BLaER1 treated with 17β-estradiol and CSF1 and Interleukin-3, amounts not matched to agents 10 nM and 100 nM (cell line): ENCODE data around the gene ERBB2.

Experiments
- H3K27ac ChIP-seq, 11 experiments: shearing (Covaris generic); formaldehyde crosslinking; 2 replicates each; pipeline ENCODE4 v1.8.1; 2022
- H3K27me3 ChIP-seq, 11 experiments: shearing (Covaris generic); formaldehyde crosslinking; 2 replicates each; pipeline ENCODE4 v1.8.1; 2022
- H3K36me3 ChIP-seq, 11 experiments: shearing (Covaris generic); formaldehyde crosslinking; 2 replicates each; pipeline ENCODE4 v1.8.1; 2022
- H3K4me1 ChIP-seq, 10 experiments: shearing (Covaris generic); formaldehyde crosslinking; 2 replicates each; pipeline ENCODE4 v1.8.1; 2022
- H3K4me2 ChIP-seq, 11 experiments: shearing (Covaris generic); formaldehyde crosslinking; 2 replicates each; pipeline ENCODE4 v1.8.1; 2022
- H3K4me3 ChIP-seq, 10 experiments: shearing (Covaris generic); formaldehyde crosslinking; 2 replicates each; pipeline ENCODE4 v1.8.1; 2022
- H3K9ac ChIP-seq, 11 experiments: shearing (Covaris generic); formaldehyde crosslinking; 2 replicates each; pipeline ENCODE4 v1.8.1; 2022
- H3K9me3 ChIP-seq, 11 experiments: shearing (Covaris generic); formaldehyde crosslinking; replicated peaks in 1 of 11; 2 replicates each; pipeline ENCODE4 v1.8.1; 2022
- H4K20me1 ChIP-seq, 11 experiments: shearing (Covaris generic); formaldehyde crosslinking; 2 replicates each; pipeline ENCODE4 v1.8.1; 2022
- Cebpa-rat ChIP-seq, 11 experiments: shearing (Covaris generic); IDR thresholded peaks; 2 replicates each; pipeline ENCODE4 v1.8.1; 2022

Gene ERBB2

GRCh38 chr17:39658760-39659159 lies 41.1 kb upstream of the ERBB2 start:
- peaks cover 31 to 91% (median 62%) of the 10 kb centered on the region in 11 experiments; a peak in 21 of 22 replicates for H4K20me1 ChIP-seq
- no peaks in the 10 kb centered on the region for H3K9me3 ChIP-seq
- TF ChIP-seq Cebpa-rat (IDR thresholded peaks at IDR 0.05): no peak
- no peak overlapping the region for H3K4me3 ChIP-seq
- H3K36me3 ChIP-seq: peaks cover 21 to 84% (median 59%) of the 10 kb centered on the region in 11 experiments
- peak overlapping the region; percentile 69 to 99 (median 93) for H3K4me2 ChIP-seq
- peaks cover 49 to 73% (median 62%) of the 10 kb centered on the region in 10 experiments for H3K4me1 ChIP-seq
- peak overlapping the region in 8 of 11 experiments; percentile 29 to 83 (median 75); a peak in 11 of 22 replicates for H3K27ac ChIP-seq
- H3K9ac ChIP-seq: peak overlapping the region in 9 of 11 experiments; percentile 7 to 70 (median 45); a peak in 10 of 22 replicates
- no peaks in the 10 kb centered on the region for H3K27me3 ChIP-seq

- TF ChIP-seq Cebpa-rat (IDR thresholded peaks at IDR 0.05): no peak
- H3K4me2 ChIP-seq: peak overlapping the region; percentile 69 to 99 (median 93)
- H3K4me1 ChIP-seq: peaks cover 49 to 80% (median 68%) of the 10 kb centered on the region in 10 experiments
- peaks cover 25 to 91% (median 62%) of the 10 kb centered on the region in 11 experiments; a peak in 21 of 22 replicates for H4K20me1 ChIP-seq
- H3K9me3 ChIP-seq: no peaks in the 10 kb centered on the region
- H3K4me3 ChIP-seq: peak overlapping the region in 7 of 10 experiments; percentile 22 to 57 (median 44); a peak in 13 of 20 replicates
- peaks cover 21 to 83% (median 52%) of the 10 kb centered on the region in 11 experiments for H3K36me3 ChIP-seq
- peak overlapping the region; percentile 30 to 83 (median 74); a peak in 20 of 22 replicates for H3K27ac ChIP-seq
- H3K9ac ChIP-seq: peak overlapping the region; percentile 9 to 74 (median 65); a peak in 19 of 22 replicates
- no peaks in the 10 kb centered on the region for H3K27me3 ChIP-seq
Observed at GRCh38 chr17:39659279-39660010, 40.4 kb upstream of the ERBB2 start.

DNA sequence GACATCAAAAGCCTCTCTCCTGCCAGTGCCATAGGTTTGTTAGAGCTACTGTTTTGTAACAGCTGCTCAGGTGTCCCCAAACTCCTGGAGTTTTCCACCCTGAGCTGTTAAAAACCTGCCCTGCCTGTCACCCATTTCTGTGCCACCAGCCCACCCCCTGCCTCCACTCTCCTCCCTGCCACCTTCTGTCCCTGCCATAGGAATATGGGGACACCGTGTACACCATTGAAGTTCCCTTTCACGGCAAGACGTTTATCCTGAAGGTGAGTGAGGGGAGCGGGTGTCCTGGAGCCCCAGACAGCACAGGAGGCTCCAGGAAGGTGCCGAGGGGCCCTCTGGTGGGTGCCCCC lies 39.9 kb upstream of the ERBB2 start:
- H3K4me1 ChIP-seq: peaks cover 49 to 80% (median 74%) of the 10 kb centered on the region in 10 experiments
- peak overlapping the region; percentile 30 to 83 (median 74); a peak in 20 of 22 replicates for H3K27ac ChIP-seq
- H3K4me3 ChIP-seq: peak overlapping the region in 6 of 10 experiments; percentile 24 to 57 (median 45); a peak in 11 of 20 replicates
- H3K27me3 ChIP-seq: peaks cover 0 to under 1% (median 0%) of the 10 kb centered on the region in 11 experiments; a peak in 1 of 22 replicates
- H3K36me3 ChIP-seq: peaks cover 21 to 77% (median 49%) of the 10 kb centered on the region in 11 experiments
- H3K9ac ChIP-seq: peak overlapping the region; percentile 9 to 74 (median 65); a peak in 19 of 22 replicates
- peaks cover 19 to 91% (median 62%) of the 10 kb centered on the region in 11 experiments; a peak in 19 of 22 replicates for H4K20me1 ChIP-seq
- H3K9me3 ChIP-seq: no peaks in the 10 kb centered on the region
- H3K4me2 ChIP-seq: peak overlapping the region; percentile 69 to 99 (median 93)
- TF ChIP-seq Cebpa-rat (IDR thresholded peaks at IDR 0.05): no peak

- Histone ChIP-seq H3K27me3 (peaks cover 0 to 7% (median 0%) of the 10 kb centered on the region in 11 experiments; a peak in 5 of 22 replicates), H3K4me1 (peaks cover 49 to 85% (median 81%) of the 10 kb centered on the region in 10 experiments), H3K9me3 (no peaks in the 10 kb centered on the region), H3K4me2 (peak overlapping the region; percentile 69 to 99 (median 93)), H3K36me3 (peaks cover 21 to 72% (median 49%) of the 10 kb centered on the region in 11 experiments), H3K27ac (peak overlapping the region; percentile 30 to 83 (median 74); a peak in 19 of 22 replicates), H3K9ac (peak overlapping the region; percentile 9 to 74 (median 65); a peak in 19 of 22 replicates), H3K4me3 (peak overlapping the region in 6 of 10 experiments; percentile 24 to 57 (median 45); a peak in 9 of 20 replicates), H4K20me1 (peaks cover 12 to 91% (median 56%) of the 10 kb centered on the region in 11 experiments; a peak in 19 of 22 replicates)
- TF ChIP-seq Cebpa-rat (IDR thresholded peaks at IDR 0.05): no peak
Observed at GRCh38 chr17:39660397-39661385, 39.2 kb upstream of the ERBB2 start.

DNA sequence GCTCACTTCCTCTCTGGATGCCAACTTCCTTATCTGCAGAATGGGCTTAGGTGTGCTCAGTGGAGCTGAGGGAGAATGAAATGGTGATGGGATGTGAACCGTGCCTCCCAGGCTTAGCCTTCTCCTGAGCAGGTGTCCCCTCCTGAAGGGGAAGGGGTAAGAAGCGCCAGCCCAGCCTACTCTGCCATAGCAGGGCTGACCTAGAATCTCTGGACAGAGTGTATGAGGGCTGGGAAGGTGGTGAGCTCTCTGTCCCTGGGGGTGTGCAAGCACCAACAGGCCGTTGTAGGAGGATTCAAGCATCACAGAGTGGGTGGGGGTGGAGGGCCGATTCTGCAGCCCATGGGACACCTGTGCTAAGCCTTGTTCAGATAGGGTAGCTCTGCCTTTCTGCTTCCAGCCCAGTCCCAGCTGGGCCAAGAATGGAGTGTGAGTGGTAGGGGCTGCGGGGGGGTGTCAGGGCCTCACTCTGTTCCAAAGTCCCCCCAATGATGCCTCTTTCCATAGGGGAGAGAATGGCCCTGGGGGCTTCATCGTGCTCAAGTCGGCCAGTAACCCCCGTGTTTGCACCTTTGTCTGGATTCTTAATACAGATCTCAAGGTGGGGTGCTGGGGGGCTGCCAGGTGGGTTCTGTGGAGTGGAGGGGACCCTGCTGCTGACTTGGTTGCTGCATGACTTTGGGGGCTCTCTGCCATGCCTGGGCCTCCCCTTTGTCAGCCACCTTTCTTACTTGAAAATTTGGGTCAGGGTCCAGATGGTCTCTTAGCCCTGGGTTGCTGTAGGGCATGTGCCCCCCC lies 37.9 kb upstream of the ERBB2 start:
- H3K4me2 ChIP-seq: peak overlapping the region; percentile 69 to 99 (median 93)
- H3K9ac ChIP-seq: peak overlapping the region in 1 of 11 experiments; percentile 2; a peak in 1 of 22 replicates
- peaks cover 49 to 96% (median 93%) of the 10 kb centered on the region in 10 experiments for H3K4me1 ChIP-seq
- no peak overlapping the region for H3K27ac ChIP-seq
- H4K20me1 ChIP-seq: peaks cover 2 to 93% (median 45%) of the 10 kb centered on the region in 11 experiments; a peak in 19 of 22 replicates
- H3K4me3 ChIP-seq: no peak overlapping the region
- H3K9me3 ChIP-seq: no peaks in the 10 kb centered on the region
- peaks cover 21 to 61% (median 41%) of the 10 kb centered on the region in 11 experiments for H3K36me3 ChIP-seq
- TF ChIP-seq Cebpa-rat (IDR thresholded peaks at IDR 0.05): no peak
- peaks cover 10 to 20% (median 12%) of the 10 kb centered on the region in 11 experiments for H3K27me3 ChIP-seq

- Histone ChIP-seq H3K4me2 (peak overlapping the region; percentile 1 to 99 (median 93); a peak in 18 of 22 replicates), H3K27ac (no peak overlapping the region), H3K9ac (peak overlapping the region in 1 of 11 experiments; percentile 25; a peak in 1 of 22 replicates), H3K36me3 (peaks cover 21 to 53% (median 34%) of the 10 kb centered on the region in 11 experiments), H3K4me3 (no peak overlapping the region), H4K20me1 (peaks cover 0 to 91% (median 37%) of the 10 kb centered on the region in 11 experiments; a peak in 18 of 22 replicates), H3K27me3 (peaks cover 18 to 28% (median 20%) of the 10 kb centered on the region in 11 experiments), H3K4me1 (peaks cover 50 to 97% (median 95%) of the 10 kb centered on the region in 10 experiments), H3K9me3 (no peaks in the 10 kb centered on the region)
- TF ChIP-seq Cebpa-rat (IDR thresholded peaks at IDR 0.05): no peak
Observed at GRCh38 chr17:39662551-39663339, 37.1 kb upstream of the ERBB2 start.

GRCh38 chr17:39663340-39663687 lies 36.5 kb upstream of the ERBB2 start:
- H4K20me1 ChIP-seq: peaks cover 0 to 85% (median 32%) of the 10 kb centered on the region in 11 experiments; a peak in 18 of 22 replicates
- H3K9me3 ChIP-seq: no peaks in the 10 kb centered on the region
- no peak overlapping the region for H3K4me3 ChIP-seq
- H3K27me3 ChIP-seq: peaks cover 24 to 34% (median 26%) of the 10 kb centered on the region in 11 experiments
- peaks cover 21 to 48% (median 32%) of the 10 kb centered on the region in 11 experiments for H3K36me3 ChIP-seq
- no peak overlapping the region for H3K27ac ChIP-seq
- 0 out of 22 replicates have a peak overlapping the region, but pooled peaks of 1 of the 11 experiments have one; percentile 25 for H3K9ac ChIP-seq
- peaks cover 46 to 95% (median 93%) of the 10 kb centered on the region in 10 experiments for H3K4me1 ChIP-seq
- TF ChIP-seq Cebpa-rat (IDR thresholded peaks at IDR 0.05): no peak
- peak overlapping the region in 9 of 11 experiments; percentile 69 to 99 (median 94); a peak in 17 of 22 replicates for H3K4me2 ChIP-seq
